ENCODE results near the gene KCNN4. TPM values are rescaled to one million over a fixed set of nuclear protein-coding genes. Genes with fewer than 3 reads are reported as not detected.

Gene KCNN4
- total RNA-seq, 1 experiment from 2014 or later, result 3.0 TPM

GRCh38 chr19:43759515-43759914 lies 21.3 kb downstream of the KCNN4 start:
- no TSS peak for BruUV-seq (replicated peaks)
- Histone ChIP-seq H3K4me3 (ENCODE audit: low read depth, low read length) (no peak overlapping the region), H3K27me3 (replicated peaks; ENCODE audit: control insufficient read depth, insufficient read depth, low read length) (no peaks in the 10 kb centered on the region), H3K4me1 (no peaks in the 10 kb centered on the region; the same call in 1 of the 2 replicates), H3K9me3 (no peaks in the 10 kb centered on the region), H3K36me3 (ENCODE audit: control insufficient read depth, insufficient read depth, low read length) (no peaks in the 10 kb centered on the region)
- no peak overlapping the region for H3K27ac Mint-ChIP-seq (ENCODE audit: unreplicated experiment)
- peaks cover under 1% of the 10 kb centered on the region for H3K4me1 Mint-ChIP-seq (ENCODE audit: low read depth, unreplicated experiment)
- CTCF ChIA-PET, result interaction anchor here (0.7 to 1.4 kb wide), 2 partner anchors 14 to 26 kb away, joined by 3 to 6 read pairs; no protein-coding TSS in a partner anchor
- no peaks in the 10 kb centered on the region for H3K27me3 Mint-ChIP-seq (ENCODE audit: insufficient read depth, unreplicated experiment)
- peak; percentile 11 to 12 for TF ChIP-seq CTCF (IDR thresholded peaks at IDR 0.05; ENCODE audit: insufficient read depth in 1 of 2, low read depth in 1 of 2, low read length in 1 of 2, severe bottlenecking in 1 of 2, unreplicated experiment in 1 of 2)
- DNase-seq, result no peak
- POLR2A ChIA-PET, result no interaction called here
- intact Hi-C loops (cut with micrococcal nuclease; ENCODE audit: unreplicated experiment), result no loop called here
- no peaks in the 10 kb centered on the region for H3K9me3 Mint-ChIP-seq (ENCODE audit: unreplicated experiment)
- peaks cover 30% of the 10 kb centered on the region for H3K36me3 Mint-ChIP-seq (ENCODE audit: insufficient read depth, unreplicated experiment)
- no peak overlapping the region for H3K4me3 Mint-ChIP-seq (ENCODE audit: unreplicated experiment)

GRCh38 chr19:43755256-43755801 lies 25.4 kb downstream of the KCNN4 start:
- DNase-seq, result peak; percentile 86 to 87
- ChIA-PET CTCF (interaction anchor here (1.0 to 2.2 kb wide), 3 partner anchors 10 to 87 kb away, joined by 4 to 15 read pairs (median 5); no protein-coding TSS in a partner anchor), POLR2A (interaction anchor here (0.6 to 1.3 kb wide), 7 partner anchors 10 to 409 kb away, joined by 3 to 12 read pairs (median 5); partner anchors contain the start of genes ZNF226 and ZNF283)
- H3K4me1 ChIP-seq, result no peaks in the 10 kb centered on the region
- H3K27me3 ChIP-seq (replicated peaks; ENCODE audit: control insufficient read depth, insufficient read depth, low read length), result no peaks in the 10 kb centered on the region
- Mint-ChIP-seq H3K27me3 (ENCODE audit: insufficient read depth, unreplicated experiment) (no peaks in the 10 kb centered on the region), H3K4me3 (ENCODE audit: unreplicated experiment) (peak overlapping the region; percentile 97), H3K9me3 (ENCODE audit: unreplicated experiment) (no peaks in the 10 kb centered on the region), H3K27ac (ENCODE audit: unreplicated experiment) (peak overlapping the region; percentile 100), H3K4me1 (ENCODE audit: low read depth, unreplicated experiment) (peaks cover 5% of the 10 kb centered on the region), H3K36me3 (ENCODE audit: insufficient read depth, unreplicated experiment) (peaks cover 32% of the 10 kb centered on the region)
- no peaks in the 10 kb centered on the region for H3K9me3 ChIP-seq
- no peak for TF ChIP-seq CTCF (IDR thresholded peaks at IDR 0.05; ENCODE audit: insufficient read depth in 1 of 2, low read depth in 1 of 2, low read length in 1 of 2, severe bottlenecking in 1 of 2, unreplicated experiment in 1 of 2)
- TSS peak; percentile 89 for BruUV-seq (replicated peaks)
- peak overlapping the region; percentile 98 for H3K4me3 ChIP-seq (ENCODE audit: low read depth, low read length)
- H3K36me3 ChIP-seq (ENCODE audit: control insufficient read depth, insufficient read depth, low read length), result no peaks in the 10 kb centered on the region; the same call in 1 of the 2 replicates
- intact Hi-C loops (cut with micrococcal nuclease; ENCODE audit: unreplicated experiment), result no loop called here

GRCh38 chr19:43754503-43755255 lies 26.1 kb downstream of the KCNN4 start, which contains the start of gene SMG9:
SMG9 (minus strand) TSS chr19:43754962; CDS start chr19:43750741, 4,221 bp downstream.
- no peaks in the 10 kb centered on the region for H3K9me3 ChIP-seq
- DNase-seq, result peak; percentile 98 to 99
- H3K4me3 ChIP-seq (ENCODE audit: low read depth, low read length), result peak within 1 kb of the TSS; percentile 98
- no peaks in the 10 kb centered on the region; the same call in 1 of the 2 replicates for H3K36me3 ChIP-seq (ENCODE audit: control insufficient read depth, insufficient read depth, low read length)
- Mint-ChIP-seq H3K27me3 (ENCODE audit: insufficient read depth, unreplicated experiment) (no peaks in the 10 kb centered on the region), H3K27ac (ENCODE audit: unreplicated experiment) (peak within 1 kb of the TSS; percentile 100), H3K9me3 (ENCODE audit: unreplicated experiment) (no peaks in the 10 kb centered on the region), H3K4me1 (ENCODE audit: low read depth, unreplicated experiment) (peaks cover 11% of the 10 kb centered on the region), H3K4me3 (ENCODE audit: unreplicated experiment) (peak within 1 kb of the TSS; percentile 97), H3K36me3 (ENCODE audit: insufficient read depth, unreplicated experiment) (peaks cover 37% of the 10 kb centered on the region)
- CTCF ChIA-PET, result interaction anchor here (1.0 to 2.2 kb wide), 3 partner anchors 9 to 86 kb away, joined by 4 to 15 read pairs (median 5); no protein-coding TSS in a partner anchor
- TF ChIP-seq CTCF (IDR thresholded peaks at IDR 0.05; ENCODE audit: insufficient read depth in 1 of 2, low read depth in 1 of 2, low read length in 1 of 2, severe bottlenecking in 1 of 2, unreplicated experiment in 1 of 2), result no peak
- H3K4me1 ChIP-seq, result no peaks in the 10 kb centered on the region
- no peaks in the 10 kb centered on the region for H3K27me3 ChIP-seq (replicated peaks; ENCODE audit: control insufficient read depth, insufficient read depth, low read length)
- BruUV-seq (replicated peaks), result no TSS peak
- intact Hi-C loops (cut with micrococcal nuclease; ENCODE audit: unreplicated experiment), result no loop called here
- POLR2A ChIA-PET, result interaction anchor here (0.6 to 1.3 kb wide), 8 partner anchors 8 to 410 kb away, joined by 3 to 12 read pairs (median 5); partner anchors contain the start of genes ZNF226 and ZNF283
